COLO829 (cell line): Measurements from ENCODE around the gene SH2D4B.

ENCODE experiments used
- DNase-seq: peaks from one replicate; pipeline ENCODE4 v3.0.0; 2012; ENCODE audit warnings: low spot score

Gene SH2D4B

DNA sequence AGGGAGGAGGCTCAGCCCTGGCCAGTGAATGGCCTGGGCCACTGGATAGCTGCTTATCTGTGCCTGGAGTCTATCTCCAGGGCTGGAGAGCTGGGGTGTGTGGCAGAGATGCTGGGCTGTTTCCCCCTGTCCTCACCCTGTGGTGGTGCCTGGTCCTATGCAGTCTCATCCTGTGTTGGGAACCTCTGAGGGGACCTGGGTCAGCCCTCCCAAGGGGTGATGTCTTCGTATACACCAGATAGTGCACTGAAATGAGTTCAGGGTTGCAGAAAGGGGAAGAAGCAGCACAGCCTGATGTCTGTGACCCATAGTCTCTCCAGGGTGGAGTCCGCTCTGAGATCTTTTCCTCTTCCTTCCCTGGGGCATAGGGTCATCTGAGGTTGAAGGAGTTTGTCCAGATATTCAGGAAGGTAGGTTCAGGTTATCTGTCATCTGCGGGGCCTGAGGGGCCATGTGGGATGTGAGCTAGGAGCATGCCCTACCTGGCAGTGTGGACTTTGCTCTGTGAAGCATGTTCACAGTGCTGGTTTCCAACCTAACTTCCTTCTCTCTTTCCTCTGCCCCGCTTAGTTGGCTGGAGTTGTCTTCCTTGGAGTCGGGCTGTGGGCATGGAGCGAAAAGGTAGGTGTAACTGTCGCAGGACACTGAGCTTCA lies 33.4 kb upstream of the SH2D4B start:
- DNase-seq = no peak

DNA sequence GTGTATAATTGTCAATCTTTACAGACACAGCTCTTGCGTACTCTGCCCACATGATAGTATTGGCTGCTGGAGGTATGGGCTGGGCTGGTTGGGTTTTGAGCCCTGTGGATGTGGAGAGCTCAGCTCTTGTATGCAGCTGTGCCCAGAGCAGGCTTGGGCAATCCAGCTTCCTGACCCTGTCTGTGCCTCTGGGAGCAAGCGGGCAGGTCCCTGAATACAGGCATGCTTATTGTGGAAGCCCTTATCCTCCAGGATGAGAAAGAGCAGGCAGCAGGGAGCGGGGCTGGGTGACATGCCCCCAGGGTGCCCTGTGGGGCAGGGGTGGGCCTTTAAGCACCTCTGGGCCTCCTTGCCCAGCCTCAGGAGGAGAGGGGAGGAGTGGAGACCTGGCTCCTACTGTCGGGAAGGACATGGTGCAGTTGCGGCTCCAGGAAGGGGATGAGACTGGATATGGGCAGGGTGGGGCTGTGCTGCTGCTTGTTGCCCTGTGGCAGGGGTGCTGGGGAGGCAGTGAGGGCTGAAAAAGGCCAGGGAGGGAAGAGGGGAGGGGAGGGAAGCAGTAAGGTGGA lies 32.7 kb upstream of the SH2D4B start:
- no peak for DNase-seq

DNA sequence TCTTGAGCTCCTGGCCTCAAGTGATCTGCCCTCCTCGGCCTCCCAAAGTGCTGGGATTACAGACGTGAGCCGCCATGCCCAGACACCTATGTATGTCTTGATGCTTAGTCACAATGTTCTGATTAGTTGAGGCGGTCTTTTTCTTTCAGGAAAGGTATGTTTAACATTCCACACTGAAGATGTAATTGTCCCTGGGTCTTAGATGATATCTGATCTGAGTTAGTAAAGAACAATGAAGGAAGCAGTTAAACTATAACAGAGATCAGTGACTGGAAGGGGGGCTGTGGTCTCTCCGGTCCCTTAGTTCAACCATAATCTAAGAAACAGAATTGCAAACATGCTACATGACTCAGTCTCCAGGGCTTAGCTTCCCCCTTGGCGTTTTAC lies 31.5 kb upstream of the SH2D4B start:
- no peak for DNase-seq

DNA sequence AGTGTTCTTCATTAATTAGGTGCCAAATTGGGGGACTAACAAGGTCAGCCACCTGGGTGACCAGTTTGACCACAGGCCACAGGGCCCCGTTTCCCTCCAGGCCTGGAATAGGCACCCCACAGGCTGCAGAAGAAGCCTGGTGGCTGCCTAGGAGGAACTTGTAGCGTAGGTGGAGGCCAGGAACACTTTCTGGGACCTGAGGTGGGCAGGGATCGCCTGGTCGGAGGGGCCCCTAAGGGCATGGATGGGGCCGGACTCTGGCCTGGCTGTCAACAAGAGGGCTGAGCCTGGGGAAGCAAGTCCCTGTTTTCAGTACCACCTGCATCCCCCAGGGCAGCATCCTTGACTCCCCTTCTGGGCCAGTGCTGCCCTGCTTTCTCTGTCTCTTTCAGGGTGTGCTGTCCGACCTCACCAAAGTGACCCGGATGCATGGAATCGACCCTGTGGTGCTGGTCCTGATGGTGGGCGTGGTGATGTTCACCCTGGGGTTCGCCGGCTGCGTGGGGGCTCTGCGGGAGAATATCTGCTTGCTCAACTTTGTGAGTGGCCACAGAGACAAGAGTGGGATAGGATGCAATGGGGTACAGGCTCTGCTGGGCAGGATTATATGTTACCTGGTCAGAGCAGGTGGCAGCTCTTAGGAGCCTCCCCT lies 30.7 kb upstream of the SH2D4B start:
- no peak for DNase-seq

DNA sequence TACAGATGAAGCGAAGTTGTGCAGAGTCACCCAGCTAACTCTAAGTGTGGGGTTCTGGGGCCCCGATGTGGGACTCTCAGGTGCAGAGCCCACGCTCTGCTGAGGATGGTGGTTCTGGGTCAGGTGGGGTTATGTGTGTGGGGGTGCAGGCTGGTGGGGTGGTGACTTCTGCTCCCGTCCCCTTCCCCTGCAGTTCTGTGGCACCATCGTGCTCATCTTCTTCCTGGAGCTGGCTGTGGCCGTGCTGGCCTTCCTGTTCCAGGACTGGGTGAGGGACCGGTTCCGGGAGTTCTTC lies 28.6 kb upstream of the SH2D4B start:
- no peak for DNase-seq

DNA sequence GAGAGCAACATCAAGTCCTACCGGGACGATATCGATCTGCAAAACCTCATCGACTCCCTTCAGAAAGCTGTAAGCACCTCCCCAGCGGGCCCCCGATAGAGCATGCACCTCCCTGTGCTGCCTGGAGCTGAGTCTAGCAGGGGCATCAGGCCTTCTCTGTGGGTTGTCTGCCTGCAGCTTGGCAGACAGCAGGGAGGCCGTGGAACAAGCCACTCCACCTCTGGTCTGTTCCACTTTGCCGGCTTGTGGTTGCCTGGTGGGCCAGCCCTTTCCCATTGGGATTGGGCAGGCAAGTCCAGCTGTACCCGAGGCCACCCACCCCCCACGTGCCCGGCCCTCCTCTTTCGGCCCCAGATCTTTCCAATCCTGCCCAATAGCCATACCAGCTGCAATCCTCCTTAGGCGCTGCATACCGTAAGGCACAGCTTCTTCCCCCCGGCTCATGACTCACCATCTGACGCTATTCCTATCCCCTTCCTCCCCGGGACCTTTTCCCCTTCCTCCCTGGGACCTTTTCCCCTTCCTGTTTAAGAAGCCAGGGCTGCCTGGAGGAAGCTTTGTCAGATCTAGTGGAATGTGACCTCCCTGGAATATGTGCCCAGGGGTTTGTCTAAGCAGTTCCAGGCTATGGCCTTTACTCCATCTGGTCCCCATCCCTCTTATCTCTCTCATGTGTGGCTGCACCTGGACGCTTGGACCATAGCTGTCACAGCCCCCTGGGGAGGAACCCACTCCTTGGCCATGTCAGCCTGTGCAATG lies 28.1 kb upstream of the SH2D4B start:
- DNase-seq = peak; percentile 85

DNA sequence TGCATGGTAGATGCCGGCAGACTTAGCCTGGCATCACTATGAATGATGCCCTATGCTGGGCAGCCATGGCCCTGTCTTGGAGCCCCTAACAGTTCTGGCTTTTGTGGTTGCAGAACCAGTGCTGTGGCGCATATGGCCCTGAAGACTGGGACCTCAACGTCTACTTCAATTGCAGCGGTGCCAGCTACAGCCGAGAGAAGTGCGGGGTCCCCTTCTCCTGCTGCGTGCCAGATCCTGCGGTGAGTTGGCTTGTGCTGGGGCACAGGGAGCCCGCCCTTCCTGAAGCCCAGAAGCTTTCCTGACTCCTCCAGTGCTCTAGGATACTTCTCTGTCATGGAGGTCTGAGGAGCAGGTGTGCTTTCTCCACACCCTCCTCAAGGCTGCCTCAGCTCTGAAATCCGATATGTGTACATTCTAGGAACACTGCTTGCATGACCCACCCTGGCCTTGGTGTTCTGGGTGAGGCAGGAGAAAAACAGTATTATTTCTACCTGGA lies 25.6 kb upstream of the SH2D4B start:
- no peak for DNase-seq

DNA sequence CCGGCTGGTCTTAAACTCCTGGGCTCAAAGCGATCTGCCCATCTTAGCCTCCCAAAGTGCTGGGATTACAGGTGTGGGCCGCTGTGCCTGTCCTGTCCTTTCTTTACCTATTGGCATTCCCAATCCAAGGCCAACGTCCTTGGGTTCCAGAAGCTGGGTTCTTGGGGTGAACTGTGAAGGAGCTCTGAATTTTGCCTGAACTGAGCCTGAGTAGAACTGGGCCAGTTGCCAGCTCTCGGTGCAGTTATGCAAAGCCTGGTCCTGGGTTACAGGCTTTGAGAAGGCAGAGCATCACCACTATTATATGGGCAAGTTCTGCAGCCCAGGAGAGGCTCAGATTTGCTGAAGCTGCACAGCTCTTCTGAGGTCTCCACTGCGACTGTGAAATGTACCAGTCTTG lies 24.6 kb upstream of the SH2D4B start:
- no peak for DNase-seq

DNA sequence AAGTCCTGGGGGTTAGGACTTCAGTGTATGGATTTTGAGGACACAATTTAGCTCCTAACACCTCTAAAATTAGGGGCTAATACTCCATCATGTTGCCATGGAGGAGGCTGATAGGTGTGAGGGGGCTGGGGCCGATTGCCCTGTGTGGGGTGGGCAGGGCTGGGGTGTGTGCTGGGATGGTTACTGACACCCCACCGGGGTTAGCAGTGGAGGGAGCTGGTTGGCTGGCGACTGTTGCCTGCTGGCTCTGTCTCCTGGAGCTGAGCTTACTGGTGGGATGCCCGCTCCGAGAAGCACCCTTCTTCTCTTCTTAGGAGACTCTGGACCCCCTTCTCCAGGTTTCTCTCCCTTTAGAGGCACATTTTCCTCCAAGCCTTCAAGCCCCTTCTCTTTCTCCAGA lies 22.2 kb upstream of the SH2D4B start:
- DNase-seq = no peak

DNA sequence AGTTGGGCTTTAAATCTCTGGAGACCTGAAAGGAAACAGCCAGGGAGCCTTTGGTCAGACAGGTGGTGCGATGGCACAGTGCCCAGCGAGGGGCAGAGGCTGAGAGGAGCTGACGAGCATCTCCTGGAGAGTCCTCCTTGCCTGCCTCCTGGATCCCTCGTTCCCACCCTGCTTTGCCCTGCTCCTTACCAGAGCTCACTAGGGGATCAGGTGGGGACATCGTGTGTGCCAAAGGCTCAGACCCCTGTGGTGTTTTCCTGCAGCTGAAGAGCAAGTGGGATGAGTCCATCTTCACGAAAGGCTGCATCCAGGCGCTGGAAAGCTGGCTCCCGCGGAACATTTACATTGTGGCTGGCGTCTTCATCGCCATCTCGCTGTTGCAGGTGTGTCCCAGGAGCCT lies 21.8 kb upstream of the SH2D4B start:
- DNase-seq = no peak

DNA sequence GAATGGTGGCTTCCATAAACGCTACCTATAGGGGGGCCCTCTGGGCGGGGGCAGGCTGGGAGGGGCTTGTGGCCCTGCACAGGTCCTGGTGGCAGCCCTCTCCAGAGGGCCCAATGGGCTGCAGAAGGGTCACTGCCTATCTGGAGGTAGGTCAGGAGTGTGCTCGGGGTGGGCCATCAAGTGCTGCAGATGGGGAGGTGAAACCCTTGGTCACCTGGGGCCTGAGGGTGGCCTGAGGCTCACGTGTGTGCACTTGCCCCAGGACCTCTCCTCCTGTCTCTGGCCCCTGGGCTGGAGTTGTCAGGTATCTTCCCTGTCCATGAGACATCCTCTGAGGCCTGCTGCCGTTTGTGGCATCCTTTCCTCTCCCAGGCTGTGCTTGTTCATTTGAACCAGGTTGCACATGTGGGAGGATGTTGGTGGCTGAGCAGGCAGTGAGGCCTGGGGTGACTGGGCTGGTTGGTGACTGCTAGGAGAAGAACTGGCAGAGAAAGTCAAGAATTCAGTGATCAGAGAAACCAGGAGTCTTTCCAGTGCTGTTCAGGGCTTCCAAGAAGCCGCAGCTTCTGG lies 21.1 kb upstream of the SH2D4B start:
- DNase-seq = no peak

DNA sequence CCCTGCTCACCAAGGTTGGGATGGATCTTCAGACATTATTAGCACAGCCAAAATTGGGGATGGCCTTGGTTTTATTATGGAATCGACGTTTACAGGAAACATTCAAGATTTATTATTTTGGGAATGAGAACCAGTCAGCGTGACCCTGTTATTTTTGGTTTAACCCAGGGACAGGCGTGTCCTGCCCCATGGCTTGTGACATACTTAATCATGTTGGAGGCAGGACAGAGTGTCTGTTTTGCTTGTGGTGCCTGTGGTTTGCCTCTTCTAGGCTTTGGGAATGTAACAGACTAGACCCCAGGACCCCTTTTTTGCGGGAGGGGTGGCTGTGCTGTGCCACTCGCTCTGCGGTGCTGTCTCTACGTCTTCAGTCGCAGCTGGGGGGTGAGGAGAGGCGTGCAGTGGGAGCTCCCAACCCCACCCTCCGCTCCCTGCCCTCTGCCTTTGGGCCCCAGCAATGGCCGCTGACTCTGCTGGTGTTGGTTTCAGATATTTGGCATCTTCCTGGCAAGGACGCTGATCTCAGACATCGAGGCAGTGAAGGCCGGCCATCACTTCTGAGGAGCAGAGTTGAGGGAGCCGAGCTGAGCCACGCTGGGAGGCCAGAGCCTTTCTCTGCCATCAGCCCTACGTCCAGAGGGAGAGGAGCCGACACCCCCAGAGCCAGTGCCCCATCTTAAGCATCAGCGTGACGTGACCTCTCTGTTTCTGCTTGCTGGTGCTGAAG lies 20.1 kb upstream of the SH2D4B start:
- no peak for DNase-seq

DNA sequence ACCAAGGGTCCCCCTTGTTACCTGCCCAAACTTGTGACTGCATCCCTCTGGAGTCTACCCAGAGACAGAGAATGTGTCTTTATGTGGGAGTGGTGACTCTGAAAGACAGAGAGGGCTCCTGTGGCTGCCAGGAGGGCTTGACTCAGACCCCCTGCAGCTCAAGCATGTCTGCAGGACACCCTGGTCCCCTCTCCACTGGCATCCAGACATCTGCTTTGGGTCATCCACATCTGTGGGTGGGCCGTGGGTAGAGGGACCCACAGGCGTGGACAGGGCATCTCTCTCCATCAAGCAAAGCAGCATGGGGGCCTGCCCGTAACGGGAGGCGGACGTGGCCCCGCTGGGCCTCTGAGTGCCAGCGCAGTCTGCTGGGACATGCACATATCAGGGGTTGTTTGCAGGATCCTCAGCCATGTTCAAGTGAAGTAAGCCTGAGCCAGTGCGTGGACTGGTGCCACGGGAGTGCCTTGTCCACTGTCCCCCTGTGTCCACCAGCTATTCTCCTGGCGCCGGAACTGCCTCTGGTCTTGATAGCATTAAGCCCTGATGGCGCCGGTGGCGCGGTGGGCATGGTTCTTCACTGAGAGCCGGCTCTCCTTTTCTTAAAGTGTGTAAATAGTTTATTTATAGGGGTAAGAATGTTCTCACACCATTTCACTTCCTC lies 19.4 kb upstream of the SH2D4B start:
- no peak for DNase-seq

DNA sequence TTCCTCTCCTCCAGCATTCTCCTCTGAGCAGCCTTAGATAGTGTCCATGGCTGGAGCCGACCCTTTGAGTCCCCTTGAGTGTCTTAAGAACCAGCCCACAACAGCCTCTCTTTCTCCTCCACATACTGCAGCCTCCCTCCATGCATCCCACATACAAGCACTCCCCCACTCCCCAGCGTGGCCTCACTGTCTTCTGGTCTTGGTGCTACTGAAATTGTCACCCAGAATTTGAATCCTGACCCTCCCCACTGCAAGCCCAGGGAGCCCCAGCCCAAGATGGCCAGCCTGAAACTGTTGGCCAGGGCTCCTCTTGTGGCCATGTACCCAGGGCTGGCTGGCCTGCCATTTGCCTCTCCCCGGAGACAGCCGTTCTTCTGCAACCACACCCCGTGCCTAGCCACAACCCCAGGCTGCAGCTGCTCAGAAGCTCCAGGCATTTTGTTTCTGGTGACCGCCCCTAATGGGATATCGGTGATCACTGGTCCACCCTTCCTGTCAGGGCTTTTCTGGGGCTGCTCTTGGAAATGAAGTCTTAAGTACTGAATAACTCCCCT lies 18.8 kb upstream of the SH2D4B start:
- no peak for DNase-seq

DNA sequence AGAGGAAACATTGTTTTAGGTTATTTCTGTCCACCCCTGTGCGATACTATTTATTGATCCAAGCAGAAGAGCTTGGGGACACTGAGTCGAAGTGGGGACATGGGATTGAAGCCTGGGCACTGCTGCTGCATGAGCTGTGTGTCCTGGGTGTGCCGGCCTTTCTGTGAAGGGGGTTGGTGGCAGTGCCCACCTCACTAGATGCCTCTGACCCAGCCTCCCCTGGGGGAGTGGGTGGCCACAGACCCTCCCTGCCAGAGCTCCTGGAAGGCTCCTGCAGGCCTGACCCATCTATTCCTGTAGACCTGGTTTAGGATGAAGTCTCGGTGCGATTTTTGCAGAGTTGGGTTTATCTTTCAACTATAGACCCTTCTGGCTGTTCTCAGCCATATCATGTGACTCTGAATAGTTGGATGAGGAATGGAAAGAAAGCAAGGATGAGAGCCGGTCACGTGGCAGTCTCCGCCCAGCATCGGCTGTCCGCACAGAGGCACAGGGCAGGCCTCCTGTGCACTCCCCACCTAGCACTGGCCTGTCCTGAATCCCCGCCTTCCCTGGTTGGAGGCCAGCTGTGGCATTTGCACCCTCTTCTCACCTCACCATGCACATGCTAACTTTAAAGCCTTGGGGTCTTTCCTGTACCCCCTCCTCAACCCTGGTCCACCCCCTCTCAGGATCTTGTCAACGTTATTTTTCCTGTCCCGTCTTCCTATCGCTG lies 17.6 kb upstream of the SH2D4B start:
- DNase-seq = no peak

DNA sequence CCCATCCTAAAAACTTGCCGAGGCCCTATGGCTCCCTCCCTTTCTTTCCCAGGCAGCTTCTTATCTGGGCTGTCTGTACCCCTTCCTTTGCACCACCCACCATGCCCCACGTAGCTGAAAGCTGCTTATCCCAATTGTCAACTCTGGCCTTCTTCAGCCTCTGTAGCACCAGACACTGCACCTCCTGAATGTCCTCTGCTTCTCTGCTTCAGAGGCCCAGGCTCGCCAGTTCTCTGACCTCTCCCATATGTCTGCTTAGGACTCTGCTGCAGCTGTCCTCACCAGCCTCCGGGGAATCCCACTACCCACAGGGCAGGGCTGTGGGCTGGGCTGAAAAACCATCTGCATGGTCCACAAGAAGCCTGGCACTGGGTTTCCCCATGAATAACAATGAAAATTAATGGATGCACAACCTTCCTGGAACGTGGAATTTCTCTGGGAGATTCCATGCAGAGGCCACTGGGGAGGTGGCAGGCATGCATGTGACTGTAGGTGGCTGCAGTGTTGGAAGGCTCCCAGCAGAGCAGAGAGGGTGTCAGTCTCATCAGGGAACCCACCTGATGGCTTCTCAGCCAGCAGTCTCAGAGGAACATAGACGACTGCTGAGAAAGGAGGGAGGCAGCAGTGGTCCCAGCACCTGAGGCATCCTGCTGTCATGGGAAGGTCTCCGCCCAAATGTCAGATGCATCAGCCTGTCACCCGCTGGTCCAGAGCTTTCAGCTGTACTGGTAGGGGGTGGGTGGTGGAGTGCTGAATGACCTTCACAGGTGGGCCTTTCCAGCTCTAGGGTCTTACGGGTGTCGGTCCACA lies 16.8 kb upstream of the SH2D4B start:
- no peak for DNase-seq

DNA sequence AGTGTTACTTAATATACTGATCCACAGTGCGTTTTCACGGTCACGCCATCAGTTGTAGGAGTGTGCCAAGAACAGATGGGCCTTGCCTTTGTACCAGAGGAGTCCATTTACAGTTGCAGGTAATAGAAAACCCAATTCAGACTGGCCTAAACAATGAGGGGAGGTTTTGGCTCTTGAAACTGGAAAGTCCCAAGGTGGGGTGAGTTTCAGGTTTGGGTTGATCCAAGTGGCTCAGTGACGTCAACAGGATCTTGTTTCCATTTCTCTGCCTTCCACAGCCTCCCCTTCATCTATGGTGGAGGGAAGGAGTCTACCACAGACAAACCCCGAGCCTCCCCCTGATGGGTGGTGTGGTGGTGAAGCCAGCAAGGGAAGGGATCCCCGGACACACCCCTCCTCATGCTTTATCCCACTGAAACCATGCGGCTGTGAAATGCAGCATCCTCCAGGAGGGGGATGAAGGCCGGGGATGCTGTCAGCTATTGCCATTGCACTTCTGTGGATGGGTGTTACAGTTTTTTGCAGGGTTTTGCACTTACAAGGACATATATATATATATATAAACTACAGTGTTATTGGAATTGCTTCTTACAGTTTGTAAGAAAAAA lies 14.8 kb upstream of the SH2D4B start:
- DNase-seq = no peak

DNA sequence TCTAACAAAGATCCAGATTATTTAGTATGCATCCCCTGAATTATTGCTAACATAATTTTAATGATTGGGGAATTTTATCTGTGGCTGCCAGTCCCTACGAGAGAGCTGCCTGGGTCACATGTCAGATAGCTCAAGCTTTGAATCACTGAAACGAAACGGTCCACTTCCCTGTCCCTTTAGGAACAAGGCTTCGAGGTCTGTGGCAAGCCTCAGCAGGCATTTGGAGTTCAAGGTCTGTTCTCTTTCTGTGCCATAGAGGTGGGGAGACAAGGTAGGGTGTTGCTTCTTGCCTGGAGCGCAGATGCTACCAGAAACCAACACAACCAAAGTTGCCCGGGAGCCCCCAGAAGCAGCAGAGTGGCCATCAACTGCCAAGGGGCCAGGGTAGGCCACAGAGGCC lies 13.9 kb upstream of the SH2D4B start:
- no peak for DNase-seq

DNA sequence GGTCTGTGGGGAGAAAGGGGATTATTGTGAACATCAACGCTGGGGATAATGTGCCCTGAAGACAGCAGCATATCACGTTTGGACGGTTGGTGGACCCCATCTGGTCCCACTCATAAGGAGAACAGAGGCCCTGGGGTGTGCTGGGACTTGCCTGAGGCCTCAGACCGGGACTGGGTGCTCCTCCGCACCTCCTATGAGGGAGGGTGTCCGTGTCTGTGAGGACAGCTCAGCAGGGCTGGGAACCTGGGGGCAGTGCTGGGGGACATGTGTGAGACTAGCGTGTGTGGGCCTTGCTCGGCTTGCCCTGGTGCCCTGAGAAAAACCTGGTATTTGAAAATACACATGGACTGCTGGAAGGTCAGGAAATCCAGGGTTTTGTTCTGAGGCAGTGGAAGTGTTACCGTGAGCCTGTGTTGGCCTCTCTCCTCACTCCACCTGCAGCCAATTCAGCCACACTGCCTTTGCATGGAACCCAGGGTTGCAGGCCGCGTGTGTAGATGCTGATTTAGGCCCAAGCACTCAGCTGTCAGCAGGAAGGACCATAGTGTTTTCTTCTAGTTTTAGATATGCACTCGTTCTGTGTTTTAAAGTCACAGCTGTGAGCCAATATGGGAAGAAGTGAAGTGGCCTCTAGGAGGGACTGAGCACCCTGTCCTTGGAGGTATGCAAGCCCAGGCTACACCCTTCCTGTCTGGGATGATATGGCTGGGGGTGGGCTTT lies 13.4 kb upstream of the SH2D4B start:
- DNase-seq = no peak
